OCI-LY3 (cell line): Measurements from ENCODE around the gene PTTG1IP.

Experiments
- H2AFZ ChIP-seq: fragments of 200-600, 300-600 bp; shearing (Covaris generic); 2 replicates; pipeline ENCODE4 v1.6.0; 2014; ENCODE audit warnings: antibody characterized with exemption, low read depth, low read length
- H3K27ac ChIP-seq: fragments of 200-600, 300-600 bp; sonication (generic); 2 replicates; pipeline ENCODE4 v1.5.1; 2014; ENCODE audit warnings: mild to moderate bottlenecking, low read length, moderate library complexity, mixed read lengths
- H3K27me3 ChIP-seq: fragments of 200-600, 300-600 bp; sonication (generic); 2 replicates; pipeline ENCODE4 v1.6.1; 2014; ENCODE audit warnings: low read depth, low read length, mixed read lengths
- H3K36me3 ChIP-seq: fragments of 200-600, 300-600 bp; sonication (generic); replicated peaks from 2 replicates; pipeline ENCODE3; 2014; ENCODE audit warnings: low read depth, low read length, mixed read lengths
- H3K4me1 ChIP-seq: fragments of 300-600, 200-600 bp; sonication (generic); 2 replicates; pipeline ENCODE4 v1.6.1; 2014; ENCODE audit warnings: low read length, mixed read lengths
- H3K4me2 ChIP-seq: fragments of 200-600, 300-600 bp; sonication (generic); 2 replicates; pipeline ENCODE4 v1.6.1; 2014; ENCODE audit warnings: low read length, mixed read lengths
- H3K4me3 ChIP-seq: fragments of 300-600, 200-600 bp; sonication (generic); 2 replicates; pipeline ENCODE4 v1.5.1; 2014; ENCODE audit warnings: antibody characterized with exemption, mild to moderate bottlenecking, low read length, moderate library complexity
- H3K79me2 ChIP-seq: fragments of 300-600, 200-600 bp; shearing (Covaris generic); 2 replicates; pipeline ENCODE4 v1.6.1; 2014; ENCODE audit warnings: mild to moderate bottlenecking, low read length, mixed read lengths
- H3K9ac ChIP-seq: fragments of 300-600, 200-600 bp; shearing (Covaris generic); 2 replicates; pipeline ENCODE4 v1.6.0; 2014; ENCODE audit warnings: mild to moderate bottlenecking, low read length, moderate library complexity
- H3K9me3 ChIP-seq: fragments of 200-600, 300-600 bp; shearing (Covaris generic); 2 replicates; pipeline ENCODE4 v1.6.1; 2014; ENCODE audit warnings: low read length, mixed read lengths; ENCODE audit not compliant: insufficient read depth
- H4K20me1 ChIP-seq: fragments of 200-600, 300-600 bp; sonication (generic); 2 replicates; pipeline ENCODE4 v1.6.1; 2016; ENCODE audit warnings: low read length, mixed read lengths; ENCODE audit not compliant: insufficient read depth
- EZH2phosphoT487 ChIP-seq: fragments of 200-600 bp; shearing (Covaris generic); IDR thresholded peaks from 2 replicates; pipeline ENCODE4 v1.6.1; 2018; ENCODE audit warnings: antibody characterized with exemption, mixed run types, low read depth
- TF ChIP-seq, protein P1 (sequence below): fragments of 200-600, 300-600 bp; sonication (generic); IDR thresholded peaks from 2 replicates; pipeline ENCODE4 v1.5.1; 2014; ENCODE audit warnings: antibody characterized with exemption, low read length, low read depth

Gene PTTG1IP

DNA sequence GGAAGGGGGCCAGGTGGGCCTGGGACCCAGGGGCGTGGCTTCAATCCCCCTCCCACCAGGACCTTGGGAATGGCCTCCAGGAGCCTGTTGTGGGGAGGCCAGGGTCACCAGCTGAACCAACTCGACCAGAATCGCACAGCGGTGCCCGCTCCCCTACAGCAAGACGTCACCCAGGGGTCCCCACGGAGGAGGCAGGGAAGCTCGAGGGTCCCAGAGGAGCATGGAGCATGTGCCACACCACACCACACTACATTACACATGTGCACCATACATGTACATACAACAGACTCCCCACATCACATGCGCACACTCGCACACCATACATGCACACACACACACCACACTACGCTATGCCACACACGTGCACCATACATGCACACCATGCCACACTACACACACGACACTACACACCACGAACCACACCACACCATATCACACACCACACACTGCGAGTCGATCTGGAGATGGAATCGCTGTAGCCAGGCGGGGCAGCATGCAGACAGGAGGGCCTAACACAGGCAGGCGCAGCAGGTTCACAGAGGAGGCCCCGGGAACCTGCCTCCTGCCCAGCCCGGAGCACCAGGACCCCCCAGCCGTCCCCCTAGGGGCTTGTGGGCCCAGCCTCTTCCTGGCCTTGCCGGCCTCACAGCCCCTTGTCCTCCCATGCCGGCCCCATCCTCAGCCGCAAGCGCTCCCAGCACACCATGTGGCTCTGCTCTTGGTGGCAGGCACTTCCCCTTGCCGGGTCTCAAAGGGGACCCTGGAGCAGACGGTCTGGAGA is 46.6 kb upstream of the PTTG1IP start:
- H2AFZ ChIP-seq, result peak overlapping the region; percentile 67; the same call in 1 of the 2 replicates
- H3K9me3 ChIP-seq, result 0 out of 2 replicates have a peak, but pooled peaks cover 4% of the 10 kb centered on the region
- no peak for TF ChIP-seq EZH2phosphoT487
- TF ChIP-seq, protein P1, sequence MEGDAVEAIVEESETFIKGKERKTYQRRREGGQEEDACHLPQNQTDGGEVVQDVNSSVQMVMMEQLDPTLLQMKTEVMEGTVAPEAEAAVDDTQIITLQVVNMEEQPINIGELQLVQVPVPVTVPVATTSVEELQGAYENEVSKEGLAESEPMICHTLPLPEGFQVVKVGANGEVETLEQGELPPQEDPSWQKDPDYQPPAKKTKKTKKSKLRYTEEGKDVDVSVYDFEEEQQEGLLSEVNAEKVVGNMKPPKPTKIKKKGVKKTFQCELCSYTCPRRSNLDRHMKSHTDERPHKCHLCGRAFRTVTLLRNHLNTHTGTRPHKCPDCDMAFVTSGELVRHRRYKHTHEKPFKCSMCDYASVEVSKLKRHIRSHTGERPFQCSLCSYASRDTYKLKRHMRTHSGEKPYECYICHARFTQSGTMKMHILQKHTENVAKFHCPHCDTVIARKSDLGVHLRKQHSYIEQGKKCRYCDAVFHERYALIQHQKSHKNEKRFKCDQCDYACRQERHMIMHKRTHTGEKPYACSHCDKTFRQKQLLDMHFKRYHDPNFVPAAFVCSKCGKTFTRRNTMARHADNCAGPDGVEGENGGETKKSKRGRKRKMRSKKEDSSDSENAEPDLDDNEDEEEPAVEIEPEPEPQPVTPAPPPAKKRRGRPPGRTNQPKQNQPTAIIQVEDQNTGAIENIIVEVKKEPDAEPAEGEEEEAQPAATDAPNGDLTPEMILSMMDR, result no peak
- H3K9ac ChIP-seq, result peak overlapping the region; percentile 73
- H3K79me2 ChIP-seq, result peaks cover 6% of the 10 kb centered on the region; the same call in 1 of the 2 replicates
- no peaks in the 10 kb centered on the region for H3K36me3 ChIP-seq
- 0 out of 2 replicates have a peak, but pooled peaks cover under 1% of the 10 kb centered on the region for H3K4me1 ChIP-seq
- H3K27ac ChIP-seq, result no peak overlapping the region
- peak overlapping the region; percentile 81 for H3K4me2 ChIP-seq
- H4K20me1 ChIP-seq, result no peaks in the 10 kb centered on the region
- peak overlapping the region; percentile 90 for H3K4me3 ChIP-seq
- peaks cover 4% of the 10 kb centered on the region; the same call in 1 of the 2 replicates for H3K27me3 ChIP-seq

DNA sequence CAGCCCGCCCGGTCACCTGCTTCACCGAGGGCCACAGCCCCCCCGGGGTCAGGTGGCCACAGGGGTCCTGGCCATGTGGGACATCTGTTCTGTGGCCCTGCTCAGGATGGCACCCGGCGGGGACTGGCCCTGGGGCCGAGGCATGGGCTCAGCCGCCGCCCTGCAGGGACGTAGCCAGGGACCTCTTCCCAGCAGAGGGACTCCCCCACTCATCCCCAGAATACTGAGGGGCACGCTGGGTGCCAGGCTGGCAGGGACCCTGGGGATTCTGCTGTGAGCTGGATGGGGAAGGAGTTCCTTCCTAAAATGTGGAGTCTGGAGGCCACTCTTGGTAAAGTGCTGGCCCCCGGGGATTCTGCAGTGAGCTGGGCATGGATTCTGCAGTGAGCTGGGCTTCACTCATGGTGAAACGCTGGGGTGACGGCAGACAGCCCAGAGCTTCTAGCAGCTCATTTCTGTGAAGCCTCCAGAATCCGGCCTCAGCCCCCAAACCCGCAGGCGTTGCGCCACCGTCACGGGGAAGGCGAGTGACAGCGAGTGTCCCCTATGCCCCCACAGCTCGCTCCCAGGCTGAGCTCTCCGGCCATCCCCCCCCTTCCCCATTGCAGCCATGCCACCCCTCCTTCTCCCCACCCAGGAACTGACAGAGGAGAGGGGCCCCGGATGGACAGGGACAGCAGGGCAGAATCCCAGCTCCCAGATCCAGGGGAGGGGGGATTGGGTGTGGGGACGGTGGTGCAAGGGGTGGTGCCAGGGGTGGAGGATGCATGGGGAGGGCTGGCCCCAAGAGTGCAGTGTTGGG is 45.8 kb upstream of the PTTG1IP start:
- H3K4me1 ChIP-seq, result no peaks in the 10 kb centered on the region
- H3K4me3 ChIP-seq, result peak overlapping the region; percentile 90; the same call in 1 of the 2 replicates
- H3K9me3 ChIP-seq, result 0 out of 2 replicates have a peak, but pooled peaks cover 4% of the 10 kb centered on the region
- peak overlapping the region; percentile 81 for H3K4me2 ChIP-seq
- H3K27ac ChIP-seq, result no peak overlapping the region
- H4K20me1 ChIP-seq, result no peaks in the 10 kb centered on the region
- H2AFZ ChIP-seq, result no peak overlapping the region
- peaks cover 4% of the 10 kb centered on the region; the same call in 1 of the 2 replicates for H3K27me3 ChIP-seq
- TF ChIP-seq, protein P1, result no peak
- TF ChIP-seq EZH2phosphoT487, result no peak
- peaks cover 6% of the 10 kb centered on the region; the same call in 1 of the 2 replicates for H3K79me2 ChIP-seq
- no peaks in the 10 kb centered on the region for H3K36me3 ChIP-seq
- peak overlapping the region; percentile 73; the same call in 1 of the 2 replicates for H3K9ac ChIP-seq

DNA sequence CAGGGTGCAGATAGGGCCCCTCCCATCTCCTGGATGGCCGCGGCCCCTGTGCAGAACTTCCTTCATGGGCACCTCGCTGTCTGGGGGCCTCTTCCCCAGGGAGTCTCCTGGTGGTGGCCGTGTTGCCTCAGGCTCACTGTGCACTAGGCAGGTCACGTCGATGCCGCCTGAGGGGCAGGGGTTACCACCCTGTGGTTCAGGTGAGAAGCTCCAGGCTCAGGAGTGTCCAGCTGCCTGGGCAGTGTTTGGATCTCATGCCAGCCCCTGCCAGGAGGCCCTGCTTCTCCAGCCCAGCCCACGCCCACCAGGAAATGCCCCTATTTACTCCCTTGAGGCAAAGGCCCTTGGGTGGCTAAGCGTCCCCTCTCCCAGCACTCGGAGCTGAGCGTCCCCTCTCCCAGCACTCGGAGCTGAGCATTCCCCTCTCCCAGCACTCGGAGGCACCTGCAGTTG is 45.1 kb upstream of the PTTG1IP start:
- 0 out of 2 replicates have a peak, but pooled peaks cover 1% of the 10 kb centered on the region for H3K9me3 ChIP-seq
- H3K4me1 ChIP-seq, result no peaks in the 10 kb centered on the region
- no peak overlapping the region for H3K4me3 ChIP-seq
- H3K4me2 ChIP-seq, result no peak overlapping the region
- no peak overlapping the region for H3K9ac ChIP-seq
- H3K79me2 ChIP-seq, result peaks cover 6% of the 10 kb centered on the region; the same call in 1 of the 2 replicates
- H3K36me3 ChIP-seq, result no peaks in the 10 kb centered on the region
- no peaks in the 10 kb centered on the region for H4K20me1 ChIP-seq
- H3K27me3 ChIP-seq, result peaks cover under 1% of the 10 kb centered on the region; the same call in 1 of the 2 replicates
- TF ChIP-seq, protein P1, result no peak
- no peak overlapping the region for H2AFZ ChIP-seq
- H3K27ac ChIP-seq, result no peak overlapping the region

DNA sequence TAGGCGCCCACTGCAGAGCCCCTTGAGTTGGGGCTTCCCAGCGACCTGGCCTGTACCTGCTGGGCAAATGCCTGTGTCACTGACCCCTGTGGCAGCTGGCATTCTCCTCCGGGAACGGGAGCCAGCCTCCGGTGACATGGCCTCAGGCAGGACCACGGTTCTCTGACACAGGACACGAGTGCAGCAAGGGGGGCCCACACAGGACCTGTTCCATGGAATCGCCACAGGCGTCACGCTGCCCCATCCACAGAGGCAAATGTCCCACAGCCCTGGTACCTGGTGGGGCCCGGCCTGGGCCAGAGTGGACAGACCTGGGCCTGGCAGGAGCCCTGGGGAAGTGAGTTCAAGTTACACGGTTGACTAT is 44.6 kb upstream of the PTTG1IP start:
- H3K4me3 ChIP-seq, result no peak overlapping the region
- H3K27me3 ChIP-seq, result no peaks in the 10 kb centered on the region
- no peak overlapping the region for H3K4me2 ChIP-seq

More for the DNA sequence above, 44.6 kb upstream of the PTTG1IP start:
- Histone ChIP-seq H2AFZ (no peak overlapping the region), H3K4me1 (no peaks in the 10 kb centered on the region), H3K9ac (no peak overlapping the region), H4K20me1 (no peaks in the 10 kb centered on the region), H3K9me3 (no peaks in the 10 kb centered on the region), H3K36me3 (no peaks in the 10 kb centered on the region), H3K79me2 (peaks cover 6% of the 10 kb centered on the region; the same call in 1 of the 2 replicates), H3K27ac (no peak overlapping the region)
- TF ChIP-seq EZH2phosphoT487, result no peak
- TF ChIP-seq, protein P1, result no peak
